ENCODE data around the gene ASTN1.

Gene ASTN1

DNA sequence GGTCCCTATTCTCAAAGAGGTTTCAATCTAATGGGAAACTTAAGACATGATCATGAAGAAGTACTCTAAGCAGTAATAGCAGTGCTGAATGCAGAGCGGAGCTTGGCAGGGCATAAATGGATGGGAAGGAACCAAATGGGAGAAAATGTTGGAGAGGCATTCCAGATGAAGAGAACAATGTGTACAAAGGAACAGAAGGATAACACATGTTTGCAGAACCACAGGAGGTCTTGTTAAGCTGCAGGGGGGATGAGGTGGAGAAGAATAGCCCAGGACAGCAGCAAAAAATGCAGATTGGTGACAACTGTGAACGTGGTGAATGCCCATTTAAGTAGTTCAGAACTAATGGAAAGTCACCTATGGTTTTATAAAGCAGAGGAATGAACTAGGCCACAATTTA is 99.1 kb downstream of the ASTN1 start:
- Mint-ChIP-seq H3K9me3 (peaks cover 24% of the 10 kb centered on the region), H3K4me3 (no peak overlapping the region), H3K4me1 (ENCODE audit: low read depth) (no peaks in the 10 kb centered on the region), H3K36me3 (ENCODE audit: low read depth) (no peaks in the 10 kb centered on the region), H3K27me3 (no peaks in the 10 kb centered on the region), H3K27ac (no peak overlapping the region)
- intact Hi-C loops (cut with micrococcal nuclease): no loop called here

DNA sequence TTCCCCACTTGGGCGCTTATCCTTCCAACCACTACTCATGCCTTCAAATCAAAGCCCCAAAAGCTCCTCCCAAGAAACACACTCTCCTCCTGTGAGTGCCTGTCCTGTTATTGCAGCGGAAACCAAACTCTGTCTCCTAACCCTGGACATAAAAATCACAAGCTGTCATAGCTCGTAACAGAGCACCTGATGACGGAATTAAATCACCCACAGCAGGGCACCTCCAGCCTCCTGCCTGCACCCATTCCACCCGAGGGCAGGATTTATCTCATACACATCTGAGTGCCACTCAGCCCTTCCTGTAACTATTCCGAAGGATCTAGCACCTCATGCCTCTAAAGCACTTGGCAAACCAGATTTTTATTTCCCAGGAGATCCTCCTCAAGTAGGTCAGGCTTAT is 100.9 kb downstream of the ASTN1 start:
- Mint-ChIP-seq H3K36me3 (ENCODE audit: low read depth) (no peaks in the 10 kb centered on the region), H3K4me1 (ENCODE audit: low read depth) (no peaks in the 10 kb centered on the region), H3K4me3 (no peak overlapping the region), H3K27me3 (no peaks in the 10 kb centered on the region), H3K27ac (no peak overlapping the region), H3K9me3 (peaks cover 24% of the 10 kb centered on the region)
- intact Hi-C loops (cut with micrococcal nuclease): no loop called here

DNA sequence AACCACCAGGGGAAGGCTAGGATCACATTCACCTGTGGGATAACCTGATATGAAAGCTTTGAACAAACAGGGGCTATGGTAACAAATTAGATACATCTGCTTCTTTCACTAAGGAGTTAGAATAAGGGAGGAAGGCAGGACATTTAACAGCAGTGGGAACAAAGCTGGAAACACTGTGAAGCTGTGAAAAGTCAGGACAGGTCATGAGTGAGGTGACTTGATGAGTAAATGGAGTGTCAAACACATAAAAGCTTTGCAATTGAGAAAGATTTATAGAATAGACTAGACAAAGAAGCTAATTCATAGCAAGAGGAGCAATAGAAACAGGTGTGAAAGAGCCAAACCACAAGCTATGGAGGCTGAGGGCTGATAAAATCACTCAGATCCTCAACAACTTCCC is 110.0 kb downstream of the ASTN1 start:
- H3K36me3 Mint-ChIP-seq (ENCODE audit: low read depth): no peaks in the 10 kb centered on the region
- H3K9me3 Mint-ChIP-seq: no peaks in the 10 kb centered on the region
- intact Hi-C loops (cut with micrococcal nuclease): no loop called here
- no peaks in the 10 kb centered on the region for H3K27me3 Mint-ChIP-seq
- H3K4me3 Mint-ChIP-seq: no peak overlapping the region
- no peaks in the 10 kb centered on the region for H3K4me1 Mint-ChIP-seq (ENCODE audit: low read depth)
- H3K27ac Mint-ChIP-seq: no peak overlapping the region

DNA sequence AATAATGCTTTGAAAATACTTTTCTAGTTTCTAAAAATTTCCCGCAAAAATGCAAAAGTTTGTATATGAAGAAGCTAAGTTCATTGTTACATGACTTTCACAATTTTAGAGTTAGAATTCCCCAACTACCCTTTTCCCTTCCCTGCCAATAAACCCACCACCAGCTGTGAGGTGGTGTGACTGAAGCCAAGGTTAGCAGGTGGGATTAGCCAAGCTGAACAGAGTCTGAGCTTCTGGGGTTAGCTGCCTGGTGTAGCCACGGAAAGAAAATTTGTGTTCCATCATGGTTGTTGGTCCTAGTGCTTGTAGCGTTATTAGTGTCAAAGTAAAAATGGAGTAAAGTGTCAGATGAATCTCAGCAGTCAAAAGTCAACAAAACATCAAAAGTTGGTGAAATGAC is 110.9 kb downstream of the ASTN1 start:
- Mint-ChIP-seq H3K27ac (no peak overlapping the region), H3K4me1 (ENCODE audit: low read depth) (no peaks in the 10 kb centered on the region), H3K9me3 (no peaks in the 10 kb centered on the region), H3K27me3 (no peaks in the 10 kb centered on the region), H3K36me3 (ENCODE audit: low read depth) (no peaks in the 10 kb centered on the region), H3K4me3 (no peak overlapping the region)
- intact Hi-C loops (cut with micrococcal nuclease): no loop called here

DNA sequence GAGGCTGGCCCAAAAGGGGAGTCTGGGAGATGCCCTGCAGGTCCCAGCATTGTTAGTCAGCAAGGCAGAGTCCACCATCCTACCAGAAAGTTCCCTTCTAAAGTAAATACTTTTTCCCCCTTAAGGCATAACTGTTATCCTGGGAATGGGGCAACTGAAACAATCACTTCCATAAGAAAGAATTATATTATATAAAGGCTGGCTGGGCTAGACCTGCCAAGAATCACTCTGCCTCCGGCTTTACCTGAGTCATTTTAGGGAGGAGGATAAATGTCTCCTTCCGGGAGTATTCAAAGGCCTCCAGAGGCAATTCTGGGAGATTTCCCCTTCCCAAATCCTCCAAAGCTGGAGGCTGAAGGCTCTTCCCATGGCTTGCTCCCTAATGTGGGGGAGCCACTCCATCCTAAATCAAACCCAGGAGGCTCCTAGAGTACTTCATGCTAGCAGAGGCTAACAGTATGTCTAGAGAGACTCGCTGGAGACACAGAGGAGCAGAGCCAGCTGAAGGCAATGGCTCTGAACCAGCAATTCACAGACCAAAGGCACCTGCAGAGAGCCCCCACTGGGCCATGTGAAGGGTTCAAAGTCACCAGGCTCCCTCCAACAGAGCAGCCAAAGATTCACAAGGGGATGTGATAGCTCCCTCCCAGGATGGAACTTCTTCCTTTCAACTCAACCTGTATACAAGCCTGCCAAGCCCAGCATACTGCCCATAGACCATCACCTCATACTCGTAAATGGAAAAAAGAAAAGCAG is 116.0 kb downstream of the ASTN1 start:
- H3K9me3 Mint-ChIP-seq: no peaks in the 10 kb centered on the region
- intact Hi-C loops (cut with micrococcal nuclease): no loop called here
- H3K36me3 Mint-ChIP-seq (ENCODE audit: low read depth): no peaks in the 10 kb centered on the region
- no peak overlapping the region for H3K27ac Mint-ChIP-seq
- H3K4me1 Mint-ChIP-seq (ENCODE audit: low read depth): no peaks in the 10 kb centered on the region
- H3K4me3 Mint-ChIP-seq: no peak overlapping the region
- no peaks in the 10 kb centered on the region for H3K27me3 Mint-ChIP-seq

DNA sequence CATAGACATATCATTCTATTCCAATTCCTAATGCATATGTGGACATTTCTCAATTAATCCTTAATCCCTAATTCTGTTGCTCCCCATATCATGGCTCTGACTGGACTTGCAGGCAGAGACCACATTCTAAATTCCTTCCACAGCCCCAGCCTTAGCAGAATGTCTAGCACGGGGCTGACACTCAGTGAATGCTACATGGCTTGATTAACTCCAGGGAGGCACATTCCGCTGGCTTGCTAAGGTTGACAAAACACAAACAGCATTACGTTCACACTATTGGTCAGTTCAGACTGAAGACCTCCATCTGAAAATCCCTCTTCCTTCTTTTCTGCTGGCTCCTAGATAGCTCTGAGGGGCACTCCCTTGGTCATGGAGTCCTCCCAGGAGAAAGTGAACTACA is 119.4 kb downstream of the ASTN1 start:
- Mint-ChIP-seq H3K9me3 (no peaks in the 10 kb centered on the region), H3K4me3 (no peak overlapping the region), H3K4me1 (ENCODE audit: low read depth) (no peaks in the 10 kb centered on the region), H3K27me3 (no peaks in the 10 kb centered on the region), H3K36me3 (ENCODE audit: low read depth) (no peaks in the 10 kb centered on the region), H3K27ac (no peak overlapping the region)
- intact Hi-C loops (cut with micrococcal nuclease): no loop called here

DNA sequence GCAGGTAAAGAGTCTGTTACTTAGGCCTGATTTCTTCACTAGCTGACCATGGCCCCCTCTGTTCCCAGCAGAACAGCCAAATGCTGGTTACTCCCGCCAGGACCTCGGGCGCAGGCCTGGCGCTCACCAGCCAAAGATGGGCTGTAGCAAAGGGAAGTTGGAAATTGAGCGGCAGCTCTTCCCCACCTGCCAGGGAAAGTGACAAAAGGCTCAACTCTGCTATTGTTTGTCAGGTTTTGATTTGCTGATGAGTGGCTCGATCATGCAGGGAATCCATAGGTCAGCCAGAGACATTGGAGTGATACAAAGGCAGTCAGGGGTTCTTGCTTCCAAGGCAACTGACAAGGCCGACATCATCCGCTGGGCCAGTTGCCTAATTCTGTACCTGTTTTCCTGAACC is 120.1 kb downstream of the ASTN1 start:
- Mint-ChIP-seq H3K27ac (no peak overlapping the region), H3K9me3 (no peaks in the 10 kb centered on the region), H3K4me3 (no peak overlapping the region), H3K36me3 (ENCODE audit: low read depth) (no peaks in the 10 kb centered on the region), H3K4me1 (ENCODE audit: low read depth) (no peaks in the 10 kb centered on the region), H3K27me3 (no peaks in the 10 kb centered on the region)
- intact Hi-C loops (cut with micrococcal nuclease): no loop called here

DNA sequence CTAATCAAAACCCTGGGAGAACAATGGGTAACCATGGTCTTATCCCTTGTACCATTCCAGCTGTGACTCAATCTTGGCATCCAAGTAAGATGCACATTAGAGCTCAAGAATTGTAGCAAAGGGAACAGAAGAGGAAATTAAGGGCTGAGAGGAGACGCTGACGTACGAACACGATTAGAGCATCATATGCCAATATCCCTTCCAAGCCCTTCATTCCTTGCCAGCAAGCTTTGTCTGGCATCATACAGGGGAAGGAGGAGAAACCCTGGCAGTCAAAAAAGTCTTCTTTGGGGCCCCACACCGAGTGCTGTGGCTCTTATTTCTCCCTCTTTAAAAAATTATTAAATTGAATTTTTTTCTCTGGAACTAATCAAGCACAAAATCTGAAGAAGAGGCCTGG is 120.9 kb downstream of the ASTN1 start:
- H3K9me3 Mint-ChIP-seq: no peaks in the 10 kb centered on the region
- H3K27me3 Mint-ChIP-seq: no peaks in the 10 kb centered on the region
- intact Hi-C loops (cut with micrococcal nuclease): no loop called here
- H3K4me1 Mint-ChIP-seq (ENCODE audit: low read depth): no peaks in the 10 kb centered on the region
- no peak overlapping the region for H3K27ac Mint-ChIP-seq
- H3K36me3 Mint-ChIP-seq (ENCODE audit: low read depth): no peaks in the 10 kb centered on the region
- no peak overlapping the region for H3K4me3 Mint-ChIP-seq

DNA sequence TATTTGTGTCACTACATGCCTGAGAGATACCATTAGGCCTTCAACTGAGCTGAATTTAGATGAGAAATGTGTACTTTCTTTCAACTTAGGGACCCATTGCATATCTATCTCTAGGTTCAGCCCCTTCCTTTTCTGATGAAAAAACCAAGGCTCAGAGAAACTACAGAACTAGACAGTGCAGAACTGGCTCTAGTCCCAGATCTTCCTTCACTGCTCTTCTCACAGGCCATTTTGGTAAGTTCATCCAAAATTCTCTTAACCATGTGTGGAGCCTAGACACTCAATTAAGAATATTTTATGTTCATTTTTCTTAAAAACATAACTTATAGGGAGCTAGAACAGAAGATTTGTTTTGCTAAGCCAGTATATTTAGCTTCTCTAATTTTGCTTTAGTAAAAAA is 128.9 kb downstream of the ASTN1 start:
- Mint-ChIP-seq H3K27ac (no peak overlapping the region), H3K9me3 (no peaks in the 10 kb centered on the region), H3K4me3 (no peak overlapping the region), H3K36me3 (ENCODE audit: low read depth) (no peaks in the 10 kb centered on the region), H3K4me1 (ENCODE audit: low read depth) (no peaks in the 10 kb centered on the region), H3K27me3 (no peaks in the 10 kb centered on the region)
- intact Hi-C loops (cut with micrococcal nuclease): no loop called here

DNA sequence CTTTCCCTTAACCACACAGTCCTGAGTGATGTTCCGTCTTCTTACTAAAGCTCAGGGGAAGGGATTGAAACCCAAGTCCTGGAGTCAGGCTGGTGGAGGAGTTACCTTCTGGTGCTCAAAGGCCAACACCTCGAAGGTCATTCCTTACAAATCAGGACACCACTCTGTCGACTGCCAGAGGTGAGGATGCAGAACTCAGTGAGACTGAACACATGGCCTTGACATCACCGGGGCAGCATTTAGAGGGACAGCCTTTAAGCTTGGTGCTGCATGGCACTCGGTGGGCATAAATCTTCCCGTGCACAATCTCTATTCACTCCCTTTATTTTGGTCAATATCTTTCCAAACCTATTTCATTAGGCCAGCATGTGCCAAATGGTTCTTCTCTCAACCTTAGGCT is 130.9 kb downstream of the ASTN1 start:
- no peaks in the 10 kb centered on the region for H3K4me1 Mint-ChIP-seq (ENCODE audit: low read depth)
- intact Hi-C loops (cut with micrococcal nuclease): no loop called here
- H3K36me3 Mint-ChIP-seq (ENCODE audit: low read depth): no peaks in the 10 kb centered on the region
- peaks cover 8% of the 10 kb centered on the region for H3K9me3 Mint-ChIP-seq
- no peak overlapping the region for H3K27ac Mint-ChIP-seq
- H3K27me3 Mint-ChIP-seq: no peaks in the 10 kb centered on the region
- H3K4me3 Mint-ChIP-seq: no peak overlapping the region

DNA sequence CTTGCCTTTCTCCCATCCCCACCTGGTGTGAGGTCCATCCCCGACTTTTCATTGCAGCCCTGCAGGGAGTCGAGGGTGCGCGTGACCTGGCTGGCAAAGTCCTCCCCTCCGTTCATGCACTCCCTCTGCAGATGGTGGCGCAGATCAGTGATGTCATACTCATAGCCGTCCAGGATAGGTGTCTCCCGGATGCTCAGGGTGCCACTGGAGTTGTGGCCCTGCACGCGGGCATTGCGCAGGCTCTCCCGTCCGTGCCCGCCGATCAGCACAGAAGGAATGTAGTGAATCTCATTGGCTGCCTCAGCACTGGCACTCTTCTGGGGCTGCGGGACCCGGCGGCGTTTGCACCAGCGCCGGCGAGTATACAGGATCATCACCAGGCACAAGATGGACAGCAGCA is 132.1 kb downstream of the ASTN1 start:
- H3K27ac Mint-ChIP-seq: no peak overlapping the region
- no peaks in the 10 kb centered on the region for H3K4me1 Mint-ChIP-seq (ENCODE audit: low read depth)
- no peaks in the 10 kb centered on the region for H3K27me3 Mint-ChIP-seq
- H3K4me3 Mint-ChIP-seq: no peak overlapping the region
- peaks cover 8% of the 10 kb centered on the region for H3K9me3 Mint-ChIP-seq
- intact Hi-C loops (cut with micrococcal nuclease): no loop called here
- no peaks in the 10 kb centered on the region for H3K36me3 Mint-ChIP-seq (ENCODE audit: low read depth)

DNA sequence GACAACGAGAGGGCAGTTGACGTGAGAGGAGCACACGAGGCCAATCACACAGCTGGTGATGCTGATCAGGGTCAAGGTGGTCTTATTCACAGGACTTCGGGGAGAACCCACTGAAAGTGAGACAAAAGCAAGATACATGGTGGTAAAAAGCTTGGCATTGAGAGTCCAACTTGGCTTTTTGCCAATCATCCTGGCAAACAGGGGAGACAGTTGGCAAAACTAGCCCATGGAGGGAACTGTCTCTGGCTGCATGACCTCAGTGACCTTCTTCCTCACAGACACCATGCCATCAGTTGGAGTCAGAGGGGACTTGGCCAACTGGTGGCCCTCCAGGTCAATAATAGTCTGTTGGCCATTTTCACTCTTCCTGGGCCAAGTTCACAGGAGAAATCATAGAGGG is 139.9 kb downstream of the ASTN1 start:
- H3K4me3 Mint-ChIP-seq: no peak overlapping the region
- no peaks in the 10 kb centered on the region for H3K27me3 Mint-ChIP-seq
- no peaks in the 10 kb centered on the region for H3K4me1 Mint-ChIP-seq (ENCODE audit: low read depth)
- no peaks in the 10 kb centered on the region for H3K36me3 Mint-ChIP-seq (ENCODE audit: low read depth)
- H3K27ac Mint-ChIP-seq: no peak overlapping the region
- H3K9me3 Mint-ChIP-seq: peaks cover 6% of the 10 kb centered on the region
- intact Hi-C loops (cut with micrococcal nuclease): no loop called here

DNA sequence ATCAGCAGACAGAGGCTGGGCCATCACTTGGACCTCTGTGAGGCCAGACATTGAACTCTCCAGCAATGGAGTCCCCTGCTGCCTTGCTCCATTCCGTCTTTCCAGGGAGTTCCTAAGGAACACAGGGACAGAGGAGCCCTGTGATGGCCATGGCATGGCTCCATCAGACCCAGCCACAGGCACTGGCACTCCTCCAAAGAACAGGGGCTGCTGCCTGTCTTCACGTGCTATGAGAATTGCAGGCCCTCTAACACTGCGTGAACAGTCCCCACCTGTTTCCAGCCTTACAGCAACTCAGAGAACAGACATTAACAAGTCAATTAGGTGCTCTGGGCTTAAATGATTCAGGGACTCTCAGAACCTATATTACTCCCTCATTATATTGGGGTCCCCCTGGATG is 140.8 kb downstream of the ASTN1 start:
- no peak overlapping the region for H3K4me3 Mint-ChIP-seq
- H3K4me1 Mint-ChIP-seq (ENCODE audit: low read depth): no peaks in the 10 kb centered on the region
- no peak overlapping the region for H3K27ac Mint-ChIP-seq
- intact Hi-C loops (cut with micrococcal nuclease): no loop called here
- H3K27me3 Mint-ChIP-seq: no peaks in the 10 kb centered on the region
- no peaks in the 10 kb centered on the region for H3K9me3 Mint-ChIP-seq
- no peaks in the 10 kb centered on the region for H3K36me3 Mint-ChIP-seq (ENCODE audit: low read depth)

DNA sequence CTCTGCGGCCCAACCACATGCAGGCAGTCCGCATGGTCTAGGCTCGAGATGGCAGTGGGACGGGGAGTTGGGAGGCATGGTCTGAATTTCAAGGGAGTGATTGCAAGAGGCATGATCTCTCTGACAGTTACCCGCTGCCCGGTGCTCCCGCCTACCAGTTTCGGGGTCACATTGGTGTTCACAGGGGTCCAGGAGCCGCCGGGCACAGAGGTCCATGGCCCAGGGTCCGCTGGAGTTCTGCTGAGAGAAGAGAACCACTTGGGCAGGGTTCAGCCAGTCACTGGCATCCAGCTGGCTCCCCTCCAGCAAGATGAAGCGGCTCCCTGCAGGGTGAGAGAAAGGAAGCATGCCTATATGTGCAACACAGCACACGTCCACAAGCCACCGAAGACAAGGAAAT is 141.3 kb downstream of the ASTN1 start:
- H3K27ac Mint-ChIP-seq: no peak overlapping the region
- no peaks in the 10 kb centered on the region for H3K9me3 Mint-ChIP-seq
- no peaks in the 10 kb centered on the region for H3K4me1 Mint-ChIP-seq (ENCODE audit: low read depth)
- no peaks in the 10 kb centered on the region for H3K36me3 Mint-ChIP-seq (ENCODE audit: low read depth)
- no peak overlapping the region for H3K4me3 Mint-ChIP-seq
- intact Hi-C loops (cut with micrococcal nuclease): no loop called here
- no peaks in the 10 kb centered on the region for H3K27me3 Mint-ChIP-seq

DNA sequence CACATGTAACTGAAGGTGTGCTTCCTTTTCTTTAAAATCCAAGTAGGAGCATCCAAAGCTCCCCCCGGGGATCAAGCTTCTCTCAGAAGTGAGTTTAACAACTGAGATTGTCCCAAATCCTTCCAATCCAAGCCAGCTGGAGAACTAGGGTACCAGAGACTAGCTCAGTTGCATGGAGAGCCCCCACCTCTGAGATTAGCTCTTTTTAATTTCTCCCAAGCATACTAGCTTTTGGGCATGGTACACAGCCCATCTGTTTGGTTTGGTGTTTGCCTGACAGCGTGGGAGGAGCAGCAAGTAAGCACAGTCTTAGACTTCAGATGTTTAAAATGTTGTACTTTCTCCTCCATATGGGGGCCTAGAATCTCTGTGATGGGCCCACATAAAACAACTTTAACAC is 142.8 kb downstream of the ASTN1 start:
- Mint-ChIP-seq H3K27me3 (no peaks in the 10 kb centered on the region), H3K27ac (no peak overlapping the region), H3K4me1 (ENCODE audit: low read depth) (no peaks in the 10 kb centered on the region), H3K9me3 (no peaks in the 10 kb centered on the region), H3K4me3 (no peak overlapping the region), H3K36me3 (ENCODE audit: low read depth) (no peaks in the 10 kb centered on the region)
- intact Hi-C loops (cut with micrococcal nuclease): no loop called here
